NCI-H345 treated with DMSO at 0.1 percent for 48 hours (cell line): Measurements from ENCODE around the gene OBSCN.

Source experiments
- DNase-seq: peaks from one replicate; lab custom pipeline; 2025; ENCODE audit not compliant: unreplicated experiment; lab: John Stamatoyannopoulos, UW

OBSCN gene

DNA sequence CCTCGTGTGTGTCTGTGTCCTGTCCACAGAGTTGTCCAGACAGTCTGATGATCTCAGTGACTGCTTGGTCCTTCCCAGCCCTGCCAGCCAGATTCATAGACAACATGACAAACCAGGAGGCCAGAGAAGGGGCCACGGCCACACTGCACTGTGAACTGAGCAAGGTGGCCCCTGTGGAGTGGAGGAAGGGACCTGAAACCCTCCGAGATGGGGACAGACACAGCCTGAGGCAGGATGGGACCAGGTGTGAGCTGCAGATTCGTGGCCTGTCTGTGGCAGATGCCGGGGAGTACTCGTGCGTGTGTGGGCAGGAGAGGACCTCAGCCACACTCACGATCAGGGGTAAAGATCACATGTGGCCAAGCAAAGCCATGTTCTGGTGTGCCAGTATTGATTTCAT lies 96.4 kb downstream of the OBSCN start:
- no peak for DNase-seq

DNA sequence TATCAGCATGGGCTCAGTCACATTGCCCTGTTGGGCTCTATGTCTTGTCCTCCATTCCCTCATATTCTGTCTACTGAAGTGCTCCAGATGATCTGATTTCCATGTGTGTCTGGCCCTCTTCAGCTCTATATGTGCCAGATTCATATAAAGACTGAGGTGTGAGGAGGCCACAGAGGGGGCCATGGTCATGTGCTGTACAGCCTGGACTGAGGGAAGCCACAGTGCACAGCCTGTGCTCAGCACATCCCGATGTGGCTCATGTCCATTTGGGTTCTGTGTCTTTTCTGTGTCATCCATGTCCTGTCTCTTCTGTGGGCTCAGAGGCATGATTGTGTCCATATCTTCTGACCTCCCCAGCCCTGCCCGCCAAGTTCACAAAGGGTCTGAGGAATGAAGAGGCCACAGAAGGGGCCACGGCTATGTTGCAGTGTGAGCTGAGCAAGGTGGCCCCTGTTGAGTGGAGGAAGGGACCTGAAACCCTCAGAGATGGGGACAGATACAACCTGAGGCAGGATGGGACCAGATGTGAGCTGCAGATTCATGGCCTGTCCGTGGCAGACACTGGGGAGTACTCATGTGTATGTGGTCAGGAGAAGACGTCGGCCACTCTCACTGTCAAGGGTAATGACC lies 97.0 kb downstream of the OBSCN start:
- DNase-seq = no peak

DNA sequence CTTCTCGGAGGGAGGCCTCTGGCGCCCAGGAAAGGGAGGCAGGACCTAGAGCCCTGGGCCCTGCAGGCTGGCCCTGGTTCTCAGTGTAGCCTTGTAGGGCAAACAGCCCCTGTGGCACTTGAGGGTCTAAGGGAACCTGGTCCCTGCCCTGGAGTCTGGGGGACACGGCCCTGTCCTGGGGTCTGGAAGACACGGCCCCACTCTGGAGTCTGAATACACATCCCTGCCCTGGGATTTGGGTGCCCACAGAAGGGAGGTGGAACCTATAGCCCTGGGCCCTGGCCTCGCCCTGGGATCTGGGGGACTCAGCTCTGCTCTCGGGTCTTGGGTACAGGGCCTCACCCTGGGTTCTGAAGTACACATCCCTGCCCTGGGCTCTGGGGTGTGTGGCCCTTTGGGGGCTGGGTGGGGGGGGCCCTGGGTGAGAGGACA lies 97.9 kb downstream of the OBSCN start:
- no peak for DNase-seq

DNA sequence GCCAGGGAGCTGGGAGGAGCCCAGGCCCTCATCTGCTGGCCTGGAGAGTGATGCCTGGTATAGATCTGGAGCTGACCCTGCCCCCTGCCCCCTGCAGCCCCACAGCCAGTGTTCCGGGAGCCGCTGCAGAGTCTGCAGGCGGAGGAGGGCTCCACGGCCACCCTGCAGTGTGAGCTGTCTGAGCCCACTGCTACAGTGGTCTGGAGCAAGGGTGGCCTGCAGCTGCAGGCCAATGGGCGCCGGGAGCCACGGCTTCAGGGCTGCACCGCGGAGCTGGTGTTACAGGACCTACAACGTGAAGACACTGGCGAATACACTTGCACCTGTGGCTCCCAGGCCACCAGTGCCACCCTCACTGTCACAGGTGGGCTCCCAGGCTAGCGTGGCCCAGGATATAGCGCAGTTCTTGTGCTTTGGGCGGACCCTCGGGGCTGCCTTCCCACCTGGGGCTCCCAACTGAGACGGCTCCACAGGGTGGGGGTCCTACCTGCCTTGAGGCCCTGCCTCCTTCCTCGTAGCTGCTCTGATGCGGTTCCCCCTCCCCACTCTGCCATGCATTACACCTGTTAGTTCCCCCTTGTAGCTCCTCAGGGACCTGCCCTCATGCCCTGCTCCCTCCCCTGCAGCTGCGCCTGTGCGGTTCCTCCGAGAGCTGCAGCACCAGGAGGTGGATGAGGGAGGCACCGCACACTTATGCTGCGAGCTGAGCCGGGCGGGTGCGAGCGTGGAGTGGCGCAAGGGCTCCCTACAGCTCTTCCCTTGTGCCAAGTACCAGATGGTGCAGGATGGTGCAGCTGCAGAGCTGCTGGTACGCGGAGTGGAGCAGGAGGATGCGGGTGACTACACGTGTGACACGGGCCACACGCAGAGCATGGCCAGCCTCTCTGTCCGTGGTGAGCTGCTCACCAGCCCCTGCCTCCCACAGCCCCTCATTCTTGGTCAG lies 98.7 kb downstream of the OBSCN start:
- no peak for DNase-seq

DNA sequence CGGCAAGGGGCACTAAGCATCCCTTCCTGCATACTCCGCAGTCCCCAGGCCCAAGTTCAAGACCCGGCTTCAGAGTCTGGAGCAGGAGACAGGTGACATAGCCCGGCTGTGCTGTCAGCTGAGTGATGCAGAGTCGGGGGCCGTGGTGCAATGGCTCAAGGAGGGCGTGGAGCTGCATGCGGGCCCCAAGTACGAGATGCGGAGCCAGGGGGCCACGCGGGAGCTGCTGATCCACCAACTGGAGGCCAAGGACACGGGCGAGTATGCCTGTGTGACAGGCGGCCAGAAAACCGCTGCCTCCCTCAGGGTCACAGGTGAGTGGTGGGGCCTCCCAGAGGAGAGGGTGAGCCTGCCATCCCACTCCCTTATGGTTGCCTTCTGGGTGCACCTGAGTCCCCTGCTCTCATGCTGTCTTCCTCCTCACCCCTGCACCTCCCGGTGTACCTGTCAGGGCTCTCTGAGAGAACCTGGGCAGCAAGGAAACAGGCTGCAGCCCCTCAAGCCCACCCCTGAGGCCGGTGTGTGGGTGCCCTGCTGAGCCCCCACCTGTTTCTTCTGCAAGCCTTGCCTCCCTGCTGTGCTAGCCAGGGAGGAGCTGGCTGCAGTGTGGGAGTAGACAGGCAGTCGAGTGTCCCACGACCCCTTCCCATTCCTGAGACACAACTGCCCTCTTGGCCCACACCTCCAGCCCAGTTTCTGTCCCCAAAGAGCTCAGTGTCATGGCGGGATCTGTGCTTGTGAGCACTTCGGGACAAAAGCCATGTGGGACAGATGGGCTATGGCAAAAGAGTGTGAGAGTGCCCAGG lies 99.6 kb downstream of the OBSCN start:
- DNase-seq = no peak

DNA sequence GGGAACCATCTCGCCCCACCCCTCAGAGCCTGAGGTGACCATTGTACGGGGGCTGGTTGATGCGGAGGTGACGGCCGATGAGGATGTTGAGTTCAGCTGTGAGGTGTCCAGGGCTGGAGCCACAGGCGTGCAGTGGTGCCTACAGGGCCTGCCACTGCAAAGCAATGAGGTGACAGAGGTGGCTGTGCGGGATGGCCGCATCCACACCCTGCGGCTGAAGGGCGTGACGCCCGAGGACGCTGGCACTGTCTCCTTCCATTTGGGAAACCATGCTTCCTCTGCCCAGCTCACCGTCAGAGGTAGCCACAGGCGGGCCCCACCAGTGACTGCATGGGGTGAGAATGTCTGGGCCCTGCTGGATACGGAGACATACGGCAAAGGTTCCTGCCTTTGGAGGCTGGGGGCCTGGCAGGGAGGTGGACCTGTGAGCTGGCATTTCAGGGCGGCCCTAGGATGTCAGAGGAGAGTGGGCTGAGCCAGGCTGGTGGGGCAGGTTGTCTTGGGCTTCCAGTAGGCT lies 100.3 kb downstream of the OBSCN start:
- no peak for DNase-seq

DNA sequence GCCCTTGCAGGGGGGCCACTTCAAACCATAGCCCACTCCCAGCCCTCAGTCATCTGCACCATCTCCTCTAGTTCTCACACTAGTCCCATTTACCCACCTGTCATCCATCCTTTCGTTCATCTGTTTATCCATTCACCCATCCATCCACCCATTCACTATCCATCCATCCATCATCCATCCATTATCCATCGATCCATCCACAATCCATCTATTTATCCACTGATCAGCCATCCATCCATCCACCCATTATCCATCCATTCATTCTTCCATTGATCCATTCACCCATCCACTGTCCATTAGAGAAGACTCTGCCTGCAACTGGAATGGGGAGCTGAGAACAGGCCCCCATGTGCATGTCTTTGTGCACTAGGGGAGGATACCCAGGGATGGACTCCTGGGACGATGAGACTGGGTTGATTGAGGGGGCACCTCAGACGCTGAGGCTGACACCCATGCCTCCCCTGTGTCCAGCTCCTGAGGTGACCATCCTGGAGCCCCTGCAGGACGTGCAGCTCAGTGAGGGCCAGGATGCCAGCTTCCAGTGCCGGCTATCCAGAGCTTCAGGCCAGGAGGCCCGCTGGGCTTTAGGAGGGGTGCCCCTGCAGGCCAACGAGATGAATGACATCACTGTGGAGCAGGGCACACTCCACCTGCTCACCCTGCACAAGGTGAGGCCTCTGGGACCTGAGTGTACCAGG lies 100.9 kb downstream of the OBSCN start:
- DNase-seq = no peak

DNA sequence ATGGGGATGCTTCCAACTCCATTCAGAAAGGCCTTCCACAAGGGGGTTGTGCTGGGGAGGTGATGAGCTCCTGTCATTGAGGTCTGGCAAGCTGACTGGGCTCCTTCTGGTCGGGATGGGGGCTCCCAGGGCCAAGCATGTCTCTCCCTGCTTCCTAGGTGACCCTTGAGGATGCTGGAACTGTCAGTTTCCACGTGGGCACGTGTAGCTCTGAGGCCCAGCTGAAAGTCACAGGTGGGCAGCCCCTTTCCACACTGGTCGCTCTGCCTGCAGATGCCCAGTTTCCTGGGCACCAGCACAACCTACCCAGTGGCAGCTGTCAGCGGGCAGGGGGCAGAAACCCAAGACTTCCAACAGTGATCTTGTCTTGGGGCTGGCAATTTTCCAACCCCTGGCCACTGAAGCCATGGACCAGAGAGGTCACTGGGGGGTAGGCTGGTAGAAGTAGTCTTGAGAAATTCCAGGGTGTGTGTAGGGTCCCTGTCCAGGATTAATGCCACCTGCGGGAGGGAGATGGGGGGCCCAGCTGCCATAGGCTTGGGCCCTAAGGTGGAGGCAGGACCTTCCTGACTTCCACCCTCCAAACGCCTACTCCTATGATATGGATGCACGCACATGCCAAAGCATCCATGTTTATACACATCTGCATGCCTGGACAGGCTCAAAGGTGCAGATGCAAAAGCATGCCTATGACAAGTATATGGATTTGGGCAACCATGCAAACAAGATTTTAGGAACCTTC lies 101.7 kb downstream of the OBSCN start:
- no peak for DNase-seq

DNA sequence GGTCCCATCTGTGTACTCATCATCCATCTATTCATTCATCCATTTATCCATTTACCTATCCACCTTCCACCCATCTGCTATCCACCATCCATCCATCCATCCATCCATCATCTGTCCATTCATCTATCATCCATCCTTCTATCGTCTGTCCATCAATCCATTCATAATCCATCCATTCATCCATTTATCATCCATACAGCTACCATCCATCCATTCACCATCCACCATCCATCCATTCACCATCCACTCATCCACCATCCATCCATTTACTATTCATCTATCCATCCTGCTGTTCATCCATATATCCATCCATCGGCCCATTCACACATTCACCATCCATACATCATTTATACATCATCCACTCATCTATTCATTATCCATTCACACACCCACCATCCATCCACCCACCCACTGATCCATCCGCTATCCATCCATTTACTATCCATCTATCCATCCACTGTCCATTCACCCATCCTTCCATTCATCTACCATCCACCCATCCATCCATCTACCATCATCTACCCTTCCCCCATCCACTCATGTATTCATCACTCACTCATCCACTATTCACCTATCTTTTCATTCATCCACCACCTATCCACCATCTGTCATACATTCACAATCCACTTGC lies 102.4 kb downstream of the OBSCN start:
- DNase-seq = no peak

DNA sequence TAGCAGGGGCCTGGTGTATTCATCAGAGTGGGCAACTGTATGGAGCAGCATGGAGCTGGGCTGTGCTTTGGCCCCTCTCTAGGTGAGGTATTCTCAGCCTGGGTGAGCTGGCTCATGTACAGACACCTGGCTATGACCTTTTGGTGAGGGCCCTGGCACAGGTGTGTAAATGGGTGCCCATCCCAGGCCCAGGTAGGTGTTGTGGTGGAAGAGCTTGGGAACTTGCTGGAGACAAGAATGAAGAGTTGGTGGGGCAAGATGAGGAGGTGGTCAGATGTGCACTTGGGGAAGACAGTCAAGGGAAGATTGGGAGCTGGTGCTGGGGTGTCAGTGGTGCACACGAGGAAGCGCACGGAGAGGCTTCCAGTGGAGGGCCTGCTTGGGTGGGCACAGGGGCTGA lies 103.2 kb downstream of the OBSCN start:
- DNase-seq = no peak

DNA sequence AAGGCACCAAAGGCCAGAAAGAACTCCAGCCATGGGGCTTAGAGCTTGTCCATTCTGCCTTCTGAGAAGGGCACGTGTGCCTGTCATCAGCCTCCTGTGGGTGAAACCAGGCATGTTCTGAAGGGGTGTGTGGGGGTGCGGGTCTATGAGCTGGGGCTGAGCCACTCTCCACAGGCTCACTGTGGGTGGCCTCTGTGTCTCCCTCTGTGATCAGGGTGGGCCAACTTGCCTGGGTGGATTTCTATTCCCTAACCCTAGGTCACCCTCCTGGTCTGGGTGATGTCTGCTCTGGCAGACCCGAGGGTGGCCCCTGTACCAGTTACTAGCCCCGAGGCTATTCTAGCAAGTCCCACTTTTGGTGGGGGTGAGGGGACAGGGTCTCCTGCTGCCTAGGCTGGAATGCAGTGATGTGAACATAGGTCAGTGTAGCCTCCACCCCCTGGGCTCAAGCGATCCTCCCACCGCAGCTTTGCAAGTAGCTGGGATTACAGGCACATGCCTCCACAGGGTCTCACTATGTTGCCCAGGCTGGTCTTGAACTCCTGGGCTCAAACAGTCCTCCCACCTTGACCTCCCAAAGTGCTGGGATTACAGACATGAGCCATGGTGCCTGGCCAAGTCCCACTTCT lies 104.4 kb downstream of the OBSCN start:
- DNase-seq = no peak

DNA sequence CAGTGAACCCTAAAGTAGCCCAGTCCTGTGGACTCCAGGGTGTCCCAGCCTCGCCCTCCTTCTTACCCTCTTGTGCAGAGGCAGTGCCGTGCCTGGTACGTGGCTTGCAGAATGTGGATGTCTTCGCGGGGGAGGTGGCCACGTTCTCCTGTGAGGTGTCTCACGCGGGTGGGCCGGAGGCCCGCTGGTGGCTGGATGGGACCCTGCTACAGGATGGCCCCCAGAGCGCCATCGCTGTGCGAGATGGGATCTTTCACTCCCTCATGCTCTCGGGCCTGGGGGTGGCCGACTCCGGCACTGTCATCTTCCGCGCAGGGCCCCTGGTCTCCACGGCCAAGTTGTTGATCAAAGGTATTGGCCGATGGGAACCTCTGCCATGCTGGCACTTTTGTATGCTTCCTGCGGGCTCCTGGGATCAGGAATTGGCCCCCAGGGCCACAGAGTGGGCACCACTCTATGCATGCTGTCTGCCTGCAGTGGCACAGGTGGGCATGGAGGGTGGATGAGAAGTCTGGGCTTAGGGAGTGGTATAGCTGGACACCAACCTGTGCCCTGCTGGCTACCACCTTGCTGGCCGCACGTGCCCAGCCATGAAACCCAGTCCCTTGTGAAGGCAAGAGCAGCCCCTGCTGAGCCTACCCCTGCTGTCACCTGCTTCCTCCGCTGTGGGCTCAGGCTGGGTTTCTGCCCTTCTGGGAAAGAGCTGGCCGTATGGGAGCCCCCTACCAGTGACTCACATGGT lies 105.9 kb downstream of the OBSCN start:
- DNase-seq = no peak

DNA sequence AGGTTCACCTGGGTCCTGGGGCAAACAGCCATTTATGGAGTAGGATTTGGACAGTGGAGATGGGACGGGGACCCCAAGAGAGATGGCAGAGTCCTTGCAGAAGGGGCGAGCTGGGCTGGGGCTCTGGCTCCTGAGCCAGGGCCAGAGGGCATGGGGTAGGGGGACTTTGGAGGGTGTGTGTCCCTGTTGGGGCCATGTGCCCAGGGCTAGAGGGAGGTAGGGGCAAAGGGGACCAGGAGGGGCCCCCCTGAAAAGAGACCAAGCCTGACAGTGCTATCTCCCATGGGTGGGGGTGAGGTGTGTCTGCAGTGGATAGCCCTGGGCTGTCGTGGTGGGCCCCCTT lies 106.4 kb downstream of the OBSCN start:
- no peak for DNase-seq

DNA sequence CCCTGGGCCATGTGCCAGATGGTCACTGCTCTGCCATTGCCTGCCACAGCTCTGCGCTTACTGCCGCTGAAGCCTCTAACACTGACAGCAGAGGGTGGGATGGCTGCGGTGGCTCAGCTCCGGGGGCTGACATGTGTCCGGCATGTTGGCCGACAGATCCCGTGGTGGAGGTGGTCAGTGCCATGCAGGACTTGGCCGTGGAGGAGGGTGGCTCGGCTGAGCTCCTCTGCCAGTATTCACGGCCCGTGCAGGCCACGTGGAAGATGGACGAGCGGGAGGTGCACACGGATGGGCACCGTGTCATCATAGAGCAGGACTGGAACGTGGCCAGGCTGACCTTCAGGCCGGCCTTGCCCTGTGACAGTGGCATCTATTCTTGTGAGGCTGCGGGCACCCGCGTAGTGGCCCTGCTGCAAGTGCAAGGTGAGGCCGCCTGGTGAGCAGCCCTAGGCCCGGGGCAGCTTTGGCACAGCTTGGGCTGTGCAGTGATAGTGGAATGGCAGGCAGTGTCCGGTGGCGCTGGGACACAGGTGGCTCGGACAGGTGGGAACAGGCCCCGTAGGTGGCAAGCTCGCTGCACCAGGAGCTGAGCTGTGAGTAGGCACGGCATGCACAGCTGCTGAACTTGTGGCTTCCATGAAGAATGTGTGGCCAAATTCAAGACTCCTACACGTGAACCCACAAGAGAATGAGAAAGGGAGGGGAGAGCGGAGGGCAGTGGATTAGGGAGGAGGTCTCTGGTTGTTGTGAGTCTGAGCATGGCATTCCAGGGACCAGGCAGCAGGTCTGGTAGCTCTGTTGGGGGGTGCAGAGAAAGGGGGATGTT lies 107.0 kb downstream of the OBSCN start:
- no peak for DNase-seq

DNA sequence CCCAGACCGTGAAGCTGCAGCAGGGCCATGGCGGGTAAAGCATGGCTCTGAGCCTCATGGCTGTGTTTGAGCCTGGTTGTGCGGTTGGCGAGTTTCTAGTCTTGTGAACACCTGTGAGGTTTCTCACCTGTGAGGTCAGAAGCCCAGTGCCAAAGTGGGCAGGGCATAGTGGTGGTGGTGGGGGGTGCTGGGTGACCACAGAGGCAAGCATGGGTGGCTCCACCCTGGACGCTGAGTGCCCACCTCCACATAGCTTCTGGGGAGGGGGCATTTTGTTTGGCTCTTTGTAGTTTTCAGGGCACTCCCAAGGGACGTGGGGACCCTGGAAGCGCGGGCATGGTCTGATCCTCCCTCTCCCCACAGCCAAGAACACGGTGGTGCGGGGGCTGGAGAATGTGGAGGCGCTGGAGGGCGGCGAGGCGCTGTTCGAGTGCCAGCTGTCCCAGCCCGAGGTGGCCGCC lies 107.7 kb downstream of the OBSCN start:
- no peak for DNase-seq

DNA sequence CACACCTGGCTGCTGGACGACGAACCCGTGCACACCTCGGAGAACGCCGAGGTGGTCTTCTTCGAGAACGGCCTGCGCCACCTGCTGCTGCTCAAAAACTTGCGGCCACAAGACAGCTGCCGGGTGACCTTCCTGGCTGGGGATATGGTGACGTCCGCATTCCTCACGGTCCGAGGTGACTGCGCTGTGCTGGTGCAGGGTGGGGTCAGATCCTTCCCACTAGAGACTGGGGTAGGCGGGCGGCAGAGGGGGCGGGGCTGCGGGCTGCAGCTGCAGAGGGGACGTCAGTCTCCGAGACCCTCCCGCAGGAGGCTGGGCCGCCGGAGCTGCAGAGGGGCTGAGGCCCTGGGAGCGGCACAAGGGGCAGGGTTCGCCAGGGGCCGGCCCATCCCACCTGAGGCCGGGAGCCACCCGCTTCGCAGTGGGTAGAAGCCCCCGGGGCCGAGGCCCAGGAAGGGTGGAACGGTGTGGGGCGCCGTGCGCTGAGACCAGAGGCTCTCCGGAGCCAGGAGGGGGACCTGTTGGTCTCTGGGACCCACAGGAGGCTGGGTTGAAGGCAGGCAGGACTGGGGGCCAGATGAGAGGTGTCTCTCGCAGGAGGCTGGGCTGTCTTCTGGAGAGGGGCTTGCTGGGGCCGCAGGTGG lies 108.2 kb downstream of the OBSCN start:
- no peak for DNase-seq
